T-helper 2 cell (primary cell): ENCODE results near the gene TTC38.

ENCODE experiments used
- DNase-seq, 5 experiments: peaks; one replicate each; pipeline versions ENCODE4 v3.0.0 to v3.0.0-alpha.2; 2012 to 2022
- total RNA-seq, 2 donors: gene quantifications; one replicate each; lab custom pipeline; 2026; lab: John Stamatoyannopoulos, UW

Gene TTC38
- total RNA-seq = 2.8 to 9.1 reads per million in 2 donors

- peak; percentile 26 to 52 (median 33) for DNase-seq
Measured at GRCh38 chr22:46267431-46268279, at the start of gene TTC38. Gene TTC38, plus strand, starts transcription at chr22:46268008. Its CDS starts 32 bp downstream, at chr22:46268040.

GRCh38 chr22:46219636-46220035 is 48.2 kb upstream of the TTC38 start:
- peak in 1 of 5 experiments; percentile 65 for DNase-seq

GRCh38 chr22:46220921-46221320 is 46.9 kb upstream of the TTC38 start:
- DNase-seq = no peak

GRCh38 chr22:46224044-46224897 is 43.5 kb upstream of the TTC38 start:
- DNase-seq = no peak

- DNase-seq = no peak
Measured at GRCh38 chr22:46224898-46225290, 42.9 kb upstream of the TTC38 start.

GRCh38 chr22:46225631-46226030 is 42.2 kb upstream of the TTC38 start:
- DNase-seq = no peak

- no peak for DNase-seq
Measured at GRCh38 chr22:46226577-46226976, 41.2 kb upstream of the TTC38 start.

GRCh38 chr22:46229701-46230100 is 38.1 kb upstream of the TTC38 start:
- no peak for DNase-seq

GRCh38 chr22:46230262-46230901 is 37.4 kb upstream of the TTC38 start:
- no peak for DNase-seq

GRCh38 chr22:46233231-46233630 is 34.6 kb upstream of the TTC38 start:
- DNase-seq = no peak

- DNase-seq = no peak
Measured at GRCh38 chr22:46234969-46235368, 32.8 kb upstream of the TTC38 start.

GRCh38 chr22:46237453-46238124 is 30.2 kb upstream of the TTC38 start:
- no peak for DNase-seq

GRCh38 chr22:46238541-46238940 is 29.3 kb upstream of the TTC38 start:
- DNase-seq = no peak

- peak in 2 of 5 experiments; percentile 16 to 34 for DNase-seq
Measured at GRCh38 chr22:46239261-46240048, 28.4 kb upstream of the TTC38 start.

- DNase-seq = no peak
Measured at GRCh38 chr22:46240073-46240472, 27.7 kb upstream of the TTC38 start.

- no peak for DNase-seq
Measured at GRCh38 chr22:46240506-46240905, 27.3 kb upstream of the TTC38 start.

GRCh38 chr22:46240907-46241306 is 26.9 kb upstream of the TTC38 start:
- DNase-seq = no peak

GRCh38 chr22:46241396-46242007 is 26.3 kb upstream of the TTC38 start:
- DNase-seq = no peak

- no peak for DNase-seq
Measured at GRCh38 chr22:46242076-46242475, 25.7 kb upstream of the TTC38 start.

GRCh38 chr22:46244771-46245170 is 23.0 kb upstream of the TTC38 start:
- no peak for DNase-seq

GRCh38 chr22:46245511-46245910 is 22.3 kb upstream of the TTC38 start:
- no peak for DNase-seq
